ENCODE measurements around the gene HHIPL1. TPM values are rescaled to one million over a fixed set of nuclear protein-coding genes. Genes with fewer than 3 reads are reported as not detected.

HHIPL1 gene
- total RNA-seq, 1 donor from 2014 or later: 0.32 TPM

DNA sequence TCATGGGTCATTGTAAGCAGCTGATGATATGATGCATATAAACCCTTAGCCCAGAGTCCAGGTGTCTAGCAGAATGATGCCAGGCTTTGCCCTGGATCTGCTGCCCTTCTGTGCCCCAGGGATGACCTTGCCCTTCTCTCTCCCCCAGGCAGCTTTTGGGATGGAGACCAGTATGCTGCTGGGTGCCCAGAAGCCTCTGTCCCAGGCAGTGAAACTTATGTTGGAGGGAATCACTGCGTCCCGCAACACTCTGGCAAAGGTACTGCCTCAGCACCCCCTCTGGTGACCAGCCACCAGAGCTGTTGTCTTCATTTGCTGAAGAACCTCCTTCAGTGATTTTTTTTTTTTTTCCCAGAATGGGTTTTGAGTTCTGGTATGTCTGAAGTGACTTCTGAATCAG, 62.5 kb downstream of the HHIPL1 start:
- DNase-seq (ENCODE audit: low read depth): no peak

DNA sequence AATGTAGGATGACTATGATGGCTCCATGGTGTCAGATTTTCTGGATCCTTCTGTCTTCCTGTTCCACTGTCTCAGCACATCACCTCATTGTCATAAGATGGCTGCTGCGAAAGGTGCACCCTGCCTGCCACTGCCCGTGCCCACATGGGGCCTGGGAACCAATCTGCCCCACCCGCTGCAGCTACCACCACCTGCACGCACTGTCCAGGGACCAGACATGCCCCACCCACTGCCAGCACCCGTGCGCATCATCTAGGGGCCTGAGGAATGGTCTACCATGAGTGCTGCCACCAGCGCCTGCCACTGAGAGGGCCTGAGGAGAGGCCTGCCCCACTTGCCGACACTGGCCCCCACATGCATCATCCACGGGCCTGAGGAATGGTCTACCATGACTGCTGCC, 63.0 kb downstream of the HHIPL1 start:
- DNase-seq (ENCODE audit: low read depth): no peak

DNA sequence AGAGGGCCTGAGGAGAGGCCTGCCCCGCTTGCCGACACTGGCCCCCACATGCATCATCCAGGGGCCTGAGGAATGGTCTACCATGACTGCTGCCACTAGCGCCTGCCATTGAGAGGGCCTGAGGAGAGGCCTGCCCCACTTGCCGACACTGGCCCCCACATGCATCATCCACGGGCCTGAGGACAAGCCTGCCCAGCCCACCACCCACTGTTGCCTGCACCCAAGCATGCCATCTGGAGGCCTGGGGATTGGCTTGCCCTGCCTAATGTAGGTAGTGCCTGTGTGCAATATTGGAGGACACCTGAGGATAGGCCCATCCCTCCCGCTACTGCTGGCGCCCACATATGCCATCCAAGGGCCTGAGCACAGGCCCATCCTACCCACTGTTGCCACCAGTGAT, 63.5 kb downstream of the HHIPL1 start:
- DNase-seq (ENCODE audit: low read depth): no peak

DNA sequence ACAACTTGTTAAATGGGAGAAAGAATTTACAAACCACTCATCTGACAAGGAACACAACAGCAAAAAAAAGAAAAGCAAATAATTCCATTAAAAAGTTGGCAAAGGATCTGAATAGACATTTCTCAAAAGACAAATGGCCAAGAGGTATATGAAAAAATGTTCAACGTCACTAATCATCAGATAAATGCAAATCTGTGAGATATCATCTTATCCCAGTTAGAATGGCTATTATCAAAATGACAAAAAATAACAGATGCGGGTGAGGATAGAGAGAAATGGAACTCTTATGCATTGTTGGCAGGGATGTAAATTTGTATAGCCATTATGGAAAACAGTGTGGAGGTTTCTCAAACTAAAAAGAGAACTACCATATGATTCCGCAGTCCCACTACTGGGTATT, 69.0 kb downstream of the HHIPL1 start:
- DNase-seq (ENCODE audit: low read depth): no peak

DNA sequence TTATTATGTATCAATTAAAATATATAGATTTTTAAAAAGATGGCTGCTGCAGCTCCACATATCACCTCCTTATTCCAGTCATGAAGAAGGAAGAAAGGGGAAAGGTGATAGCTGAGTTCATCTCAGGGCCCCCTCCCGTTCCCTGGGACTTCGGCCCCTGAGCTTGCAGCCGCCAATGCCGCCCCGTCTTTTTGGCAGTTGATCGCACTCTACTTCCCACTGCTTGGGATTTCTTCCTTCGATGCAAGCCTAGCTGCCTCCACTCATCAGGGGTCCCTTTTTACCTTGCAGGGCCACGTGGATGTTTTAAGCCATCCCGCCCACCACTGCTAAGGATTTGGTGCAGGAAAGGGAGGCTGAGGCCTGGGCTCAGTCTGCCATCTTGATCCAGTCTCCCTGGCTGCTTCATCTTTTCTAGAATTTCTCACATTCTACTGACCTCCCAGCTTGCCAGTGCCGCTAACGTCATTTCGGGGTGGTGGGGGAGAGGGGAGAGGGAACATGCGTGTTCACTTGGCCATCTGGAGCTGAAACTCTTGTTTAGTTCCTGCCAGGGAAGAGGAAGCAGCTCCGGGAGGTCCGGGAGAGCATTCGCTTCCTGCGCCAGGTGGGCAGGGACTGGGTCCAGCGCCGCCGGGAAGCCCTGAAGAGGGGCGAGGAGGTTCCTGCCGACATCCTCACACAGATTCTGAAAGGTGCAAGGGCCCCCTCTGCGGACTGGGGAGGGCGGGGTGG, 70.5 kb downstream of the HHIPL1 start:
- no peak for DNase-seq (ENCODE audit: low read depth)

GRCh38 chr14:99716091-99716849, 71.3 kb downstream of the HHIPL1 start:
- no peak for DNase-seq (ENCODE audit: low read depth)

DNA sequence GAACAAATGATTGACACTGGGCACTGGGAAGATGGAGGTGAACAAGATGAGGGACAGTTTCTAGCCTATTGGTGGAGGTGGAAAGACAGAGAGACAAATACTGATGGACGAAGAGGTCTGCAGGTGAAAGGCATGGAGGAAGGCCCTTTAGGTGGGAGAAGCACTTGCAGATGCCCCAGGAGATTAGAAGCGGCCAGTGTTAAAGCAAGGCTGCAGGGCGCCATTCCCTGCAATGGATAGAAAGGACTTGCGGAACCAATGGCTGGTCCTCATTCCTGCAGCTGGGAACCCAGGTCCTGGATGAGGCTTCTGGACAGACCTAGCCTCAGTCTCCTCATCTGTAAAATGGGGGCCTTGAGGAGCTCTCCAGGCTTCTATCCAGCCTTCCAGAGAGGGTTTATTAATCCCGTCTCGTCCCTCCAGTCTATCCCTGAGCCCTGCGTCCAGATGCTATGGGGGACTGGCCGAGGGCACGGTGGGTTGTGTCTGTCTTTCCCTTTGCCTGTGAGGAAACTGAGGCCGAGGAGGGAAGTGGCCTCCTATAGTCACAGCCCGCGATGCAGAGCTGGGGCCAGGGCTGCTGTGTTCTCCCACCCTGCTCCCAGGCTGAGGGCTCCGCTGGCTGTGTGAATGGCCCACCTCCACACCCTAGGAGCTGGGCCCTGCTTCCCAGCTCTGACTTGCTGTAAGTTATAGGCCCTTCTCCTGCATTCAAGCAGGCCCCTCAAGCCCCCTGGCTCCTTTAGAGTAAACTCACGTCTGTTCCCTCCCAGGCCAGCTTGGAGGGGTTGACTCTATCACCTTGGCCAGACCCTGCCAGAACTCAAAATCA, 72.1 kb downstream of the HHIPL1 start:
- no peak for DNase-seq (ENCODE audit: low read depth)

DNA sequence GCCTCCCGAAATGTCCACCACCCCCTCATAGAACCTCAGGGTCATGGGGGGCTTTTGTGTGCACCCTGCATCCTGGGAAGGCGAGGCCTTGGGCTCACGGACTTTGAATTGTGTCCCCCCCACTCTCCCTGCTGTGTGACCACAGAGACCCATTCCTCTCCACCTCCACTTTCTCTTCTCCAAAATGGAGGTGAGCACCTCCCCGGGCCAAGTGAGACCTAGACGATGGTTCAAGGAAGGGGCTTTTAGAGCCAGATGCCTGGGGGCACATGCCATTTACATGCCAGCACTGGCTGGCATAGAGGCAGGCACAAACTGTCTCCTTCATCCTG, 72.7 kb downstream of the HHIPL1 start:
- DNase-seq (ENCODE audit: low read depth): no peak

DNA sequence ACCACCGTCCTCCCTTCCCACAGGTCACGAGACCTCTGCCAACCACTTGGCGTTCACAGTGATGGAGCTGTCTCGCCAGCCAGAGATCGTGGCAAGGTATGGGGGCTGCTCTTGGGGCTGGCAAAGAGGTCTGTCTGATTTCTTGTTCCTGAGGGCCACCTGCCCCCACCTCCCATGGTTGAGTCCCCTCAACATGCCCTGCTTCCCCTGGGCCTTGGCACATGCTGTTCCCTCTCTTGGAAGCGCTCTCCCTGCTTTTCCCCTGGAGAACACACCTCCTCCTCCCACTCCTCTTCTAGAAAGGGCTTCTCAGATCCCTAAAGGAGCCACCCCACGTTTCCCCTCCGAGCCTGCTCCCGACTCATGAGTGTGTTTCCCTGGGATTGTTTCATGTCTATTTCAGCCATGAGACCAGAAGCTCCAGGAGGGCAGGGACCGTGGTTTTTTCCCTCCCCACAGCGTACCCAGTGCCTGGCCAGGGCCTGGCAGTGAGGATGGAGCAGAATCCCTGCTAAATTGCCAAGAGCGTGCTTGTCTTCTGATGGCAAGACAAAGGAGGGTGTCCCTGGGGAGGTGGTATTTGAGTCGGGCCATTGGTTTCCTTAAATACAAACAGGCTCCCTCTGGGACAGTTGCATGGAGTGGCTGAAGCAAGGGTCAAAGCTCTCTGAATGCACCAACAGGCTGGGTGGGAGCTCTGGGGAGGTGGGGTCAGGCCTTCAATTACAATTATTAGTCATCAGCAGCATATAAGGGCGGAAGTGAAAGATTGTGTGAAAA, 73.3 kb downstream of the HHIPL1 start:
- peak; percentile 27 for DNase-seq (ENCODE audit: low read depth)

DNA sequence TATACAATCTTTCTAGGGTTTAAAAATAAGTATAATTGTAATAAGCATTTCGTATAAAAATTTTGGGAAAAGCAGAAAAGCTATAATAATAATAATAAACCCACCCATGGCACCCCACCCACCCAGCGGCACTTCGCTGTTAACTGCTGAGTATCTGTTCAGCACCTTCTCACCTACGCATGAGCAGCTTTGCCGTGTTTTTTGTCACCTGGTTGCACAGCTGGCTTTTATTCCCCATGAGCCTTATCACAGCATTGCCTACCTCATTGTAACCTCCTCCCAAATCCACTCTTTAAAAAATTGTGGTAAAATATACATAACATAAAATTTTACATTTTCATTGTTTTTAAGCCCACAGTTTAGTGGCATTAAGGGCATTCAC, 73.9 kb downstream of the HHIPL1 start:
- DNase-seq (ENCODE audit: low read depth): no peak

DNA sequence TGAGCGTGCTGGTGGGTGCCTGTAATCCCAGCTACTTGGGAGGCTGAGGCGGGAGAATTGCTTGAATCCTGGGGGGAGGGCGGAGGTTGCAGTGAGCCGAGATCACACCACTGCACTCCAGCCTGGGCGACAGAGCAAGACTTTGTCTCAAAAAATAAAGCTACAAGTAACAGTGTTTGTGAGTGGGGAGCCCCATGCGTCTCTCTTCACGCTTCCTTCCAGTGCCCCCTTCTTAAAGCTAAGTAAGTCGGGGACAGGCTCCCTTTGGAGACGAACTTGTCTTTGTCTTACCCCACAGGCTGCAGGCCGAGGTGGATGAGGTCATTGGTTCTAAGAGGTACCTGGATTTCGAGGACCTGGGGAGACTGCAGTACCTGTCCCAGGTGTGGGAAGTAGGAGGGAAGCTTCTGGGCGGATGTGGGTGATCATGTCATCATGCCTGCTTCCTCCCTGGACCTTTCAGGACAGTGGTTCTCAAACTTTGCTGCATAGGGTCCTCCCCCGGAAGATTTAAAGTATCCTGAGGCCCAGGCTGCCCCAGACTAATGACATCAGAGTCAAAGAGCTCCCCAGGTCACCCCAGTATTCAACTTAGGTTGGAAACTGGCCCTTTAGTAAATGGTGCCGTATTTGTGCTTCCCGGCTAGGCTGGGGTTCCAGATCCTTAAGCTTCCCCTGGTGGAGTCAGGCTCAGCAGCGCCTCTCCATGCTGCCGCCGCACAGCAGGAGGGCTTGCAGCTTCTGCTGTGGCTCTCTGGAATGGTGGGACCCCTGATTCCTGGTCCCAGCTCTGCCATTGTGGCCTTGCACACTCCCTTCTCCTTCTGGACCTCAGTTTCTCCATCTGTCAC, 76.2 kb downstream of the HHIPL1 start:
- DNase-seq (ENCODE audit: low read depth): no peak

GRCh38 chr14:99721792-99722516, 77.0 kb downstream of the HHIPL1 start:
- DNase-seq (ENCODE audit: low read depth): no peak

- no peak for DNase-seq (ENCODE audit: low read depth)
Observed at GRCh38 chr14:99722741-99723140, 77.8 kb downstream of the HHIPL1 start.

- no peak for DNase-seq (ENCODE audit: low read depth)
Observed at GRCh38 chr14:99724196-99724891, 79.4 kb downstream of the HHIPL1 start.

DNA sequence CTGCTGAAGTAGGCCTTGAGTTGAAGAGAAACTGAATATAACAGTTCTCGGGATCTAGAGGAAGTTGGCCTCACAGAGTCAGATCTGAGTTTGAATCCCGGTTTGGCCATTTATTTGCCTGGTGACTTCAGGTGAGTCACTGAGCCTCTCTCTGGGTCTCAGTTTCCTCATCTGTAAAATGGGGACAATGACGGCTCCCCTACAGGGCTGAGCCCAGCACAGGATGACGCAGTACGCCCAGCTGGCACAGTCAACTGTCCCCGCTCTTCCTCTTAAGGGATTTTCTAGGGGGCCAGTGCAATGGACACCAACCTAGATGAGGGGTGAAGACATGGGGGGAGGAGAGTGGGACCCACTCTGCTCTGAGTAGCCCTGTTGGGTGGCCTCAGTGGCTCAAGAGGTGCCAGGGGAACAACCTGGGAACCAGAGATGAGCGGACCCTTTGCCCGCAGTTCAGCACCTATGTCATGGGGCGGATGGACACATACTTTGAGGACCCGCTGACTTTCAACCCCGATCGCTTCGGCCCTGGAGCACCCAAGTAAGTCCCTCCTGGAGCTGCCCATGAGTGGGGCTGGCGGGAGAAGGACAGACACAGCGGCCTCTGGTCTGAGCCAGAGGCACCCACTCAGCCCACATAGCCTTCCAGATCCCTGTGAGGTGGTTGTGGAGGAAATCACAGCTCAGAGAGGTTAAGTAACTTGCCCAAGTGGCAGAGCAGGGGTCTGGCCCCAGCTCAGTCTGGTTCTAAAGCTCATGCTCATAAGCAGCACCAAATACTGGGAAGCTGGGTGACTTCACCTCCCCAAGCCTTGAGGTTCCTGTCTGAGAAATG, 80.2 kb downstream of the HHIPL1 start:
- no peak for DNase-seq (ENCODE audit: low read depth)

DNA sequence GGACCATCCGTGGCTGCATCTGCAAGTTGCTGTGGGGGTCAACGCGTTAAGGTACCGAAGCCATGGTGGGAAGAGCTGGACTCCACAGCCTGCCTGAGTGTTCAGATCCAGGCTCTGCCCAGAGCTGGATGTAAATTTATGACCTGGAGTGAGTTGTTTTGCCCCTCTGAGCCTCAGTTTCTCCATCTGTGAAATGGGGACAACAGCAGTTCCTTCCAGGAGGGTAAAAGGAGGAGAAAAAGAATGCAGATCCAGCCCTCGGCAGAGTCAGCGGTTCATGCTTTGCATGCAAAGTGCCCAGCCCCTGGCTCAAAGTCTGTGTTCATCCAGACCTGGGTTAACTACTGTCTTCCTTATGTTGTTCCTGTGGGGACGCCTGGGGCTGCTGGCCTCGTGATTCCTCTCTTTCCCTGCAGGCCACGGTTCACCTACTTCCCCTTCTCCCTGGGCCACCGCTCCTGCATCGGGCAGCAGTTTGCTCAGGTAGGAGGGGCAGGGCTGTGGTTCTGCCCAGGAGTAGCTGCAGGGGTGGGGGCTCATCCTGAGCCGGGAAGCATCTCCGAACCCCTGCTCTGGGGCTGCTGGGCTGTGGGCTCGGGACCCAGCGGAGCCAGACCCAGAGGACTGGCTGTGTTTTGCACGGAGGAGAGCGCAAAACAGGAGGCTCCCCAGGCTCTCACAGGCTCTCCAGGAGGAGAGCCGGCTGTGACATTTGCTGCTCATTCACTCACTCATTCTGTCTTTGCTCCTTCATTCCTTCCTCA, 81.0 kb downstream of the HHIPL1 start:
- DNase-seq (ENCODE audit: low read depth): no peak

GRCh38 chr14:99726538-99727095, 81.7 kb downstream of the HHIPL1 start:
- no peak for DNase-seq (ENCODE audit: low read depth)
